Thoracic aorta (tissue), 2 donors: ENCODE results near the gene TFF3. TPM values are rescaled to one million over a fixed set of nuclear protein-coding genes. Genes with fewer than 3 reads are reported as not detected.

ENCODE experiments used
- ATAC-seq: fragments of 150-250 bp; one replicate; pipeline ENCODE4 v1.8.0; 2017; ENCODE audit warnings: low read depth; ENCODE audit not compliant: insufficient number of reproducible peaks, low FRiP score
- DNase-seq: peaks from one replicate; pipeline ENCODE4 v3.0.0-alpha.2; 2020; ENCODE audit warnings: low spot score
- H3K27ac ChIP-seq, 2 donors: fragments of 200-600 bp; sonication (generic); 1 replicate in 1 of 2; 2 replicates in 1 of 2; pipeline ENCODE4 v1.5.1; 2016; ENCODE audit warnings: mild to moderate bottlenecking in 2 of 2, moderate library complexity in 2 of 2
- H3K27me3 ChIP-seq: fragments of 200-600 bp; sonication (generic); replicated peaks from 2 replicates; pipeline ENCODE4 v1.6.0; 2016; ENCODE audit warnings: mild to moderate bottlenecking; ENCODE audit not compliant: insufficient read depth
- H3K36me3 ChIP-seq: fragments of 200-600 bp; sonication (generic); one replicate; pipeline ENCODE4 v1.5.1; 2016
- H3K4me1 ChIP-seq, 2 donors: fragments of 200-600 bp; sonication (generic); 1 replicate in 1 of 2; 2 replicates in 1 of 2; pipeline versions ENCODE4 v1.5.1 to v1.6.0; 2016; ENCODE audit warnings: low read depth in 2 of 2, mild to moderate bottlenecking in 1 of 2; ENCODE audit not compliant: control insufficient read depth in 1 of 2
- H3K4me3 ChIP-seq: fragments of 200-600 bp; sonication (generic); 2 replicates; pipeline ENCODE4 v1.5.1; 2016; ENCODE audit warnings: mild to moderate bottlenecking
- H3K9me3 ChIP-seq: fragments of 200-600 bp; sonication (generic); 2 replicates; pipeline ENCODE4 v1.5.1; 2016
- CTCF ChIP-seq: fragments of 200-600 bp; sonication (generic); IDR thresholded peaks from one replicate; pipeline ENCODE4 v1.5.1; 2019; ENCODE audit warnings: antibody characterized with exemption
- total RNA-seq, 2 donors: library from RNA; depleted of rRNA; stranded (reverse); fragments of >200 nt; gene quantifications; one replicate each; pipeline versions ENCODE4 v1.1.0 to v1.2.3, GENCODE V29; 2016

The TFF3 gene
- total RNA-seq, 2 donors from 2014 or later, result 3.2 TPM; not detected in 1

GRCh38 chr21:42282715-42283114 is 32.5 kb downstream of the TFF3 start:
- ATAC-seq, result no peak
- H3K36me3 ChIP-seq, result no peaks in the 10 kb centered on the region
- no peak for DNase-seq

GRCh38 chr21:42282021-42282420 is 33.2 kb downstream of the TFF3 start:
- H3K9me3 ChIP-seq, result no peaks in the 10 kb centered on the region
- no peak for ATAC-seq
- H3K27ac ChIP-seq, result no peak overlapping the region
- no peaks in the 10 kb centered on the region for H3K4me1 ChIP-seq
- no peak overlapping the region for H3K4me3 ChIP-seq
- no peak for TF ChIP-seq CTCF
- H3K27me3 ChIP-seq, result no peaks in the 10 kb centered on the region
- H3K36me3 ChIP-seq, result no peaks in the 10 kb centered on the region
- no peak for DNase-seq

More at GRCh38 chr21:42282715-42283114, 32.5 kb downstream of the TFF3 start:
- TF ChIP-seq CTCF, result no peak
- no peak overlapping the region for H3K27ac ChIP-seq
- H3K4me1 ChIP-seq, result no peaks in the 10 kb centered on the region
- no peaks in the 10 kb centered on the region for H3K9me3 ChIP-seq
- no peak overlapping the region for H3K4me3 ChIP-seq
- no peaks in the 10 kb centered on the region for H3K27me3 ChIP-seq

- no peak for TF ChIP-seq CTCF
- ATAC-seq (no peak), DNase-seq (no peak)
- no peak overlapping the region for H3K27ac ChIP-seq
- no peaks in the 10 kb centered on the region for H3K4me1 ChIP-seq
- H3K27me3 ChIP-seq, result no peaks in the 10 kb centered on the region
- H3K36me3 ChIP-seq, result no peaks in the 10 kb centered on the region
- no peaks in the 10 kb centered on the region for H3K9me3 ChIP-seq
- H3K4me3 ChIP-seq, result no peak overlapping the region
These were observed 34.0 kb downstream of the TFF3 start for GRCh38 chr21:42281181-42281680.

DNA sequence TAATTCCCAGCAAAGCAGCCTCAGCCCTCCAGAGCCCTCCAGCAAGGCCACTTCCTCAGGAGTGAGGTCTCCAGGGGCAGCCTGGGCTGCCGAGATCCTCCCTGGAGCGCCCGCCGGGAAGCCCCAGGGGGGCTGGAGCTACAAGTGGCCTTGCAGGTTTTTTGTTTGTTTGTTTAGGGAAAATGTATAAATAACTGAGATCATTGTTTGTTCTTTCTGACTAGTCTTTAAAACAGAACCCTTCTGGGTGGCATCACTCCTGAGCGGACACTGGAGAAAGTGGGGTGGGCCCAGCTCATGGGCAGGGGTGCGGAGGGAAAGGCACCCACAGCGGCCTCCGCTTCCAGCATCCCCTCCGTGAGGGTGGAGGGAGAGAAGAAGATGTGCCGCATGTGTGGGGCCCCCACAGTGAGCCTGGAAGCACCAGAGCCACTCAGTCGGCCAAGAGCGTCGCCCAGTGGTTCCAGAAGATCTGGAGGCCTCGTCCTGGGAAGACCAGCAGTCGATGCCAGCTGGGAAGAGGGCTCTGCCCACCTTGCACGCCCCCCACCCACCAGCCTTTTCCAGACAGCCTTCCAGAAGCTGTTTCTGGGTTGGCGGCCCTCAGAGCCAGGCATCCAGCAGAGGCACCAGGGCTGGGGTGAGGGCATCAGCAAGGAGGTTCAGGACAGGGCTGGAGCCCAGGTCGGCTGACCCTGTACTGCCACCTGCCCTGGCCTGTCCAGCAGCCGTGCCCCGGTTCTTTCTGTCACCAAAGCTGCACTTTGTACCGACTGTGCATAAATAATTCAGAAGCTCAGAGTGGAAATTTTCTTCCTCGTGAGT is 34.6 kb downstream of the TFF3 start:
- Histone ChIP-seq H3K4me1 (no peaks in the 10 kb centered on the region), H3K36me3 (no peaks in the 10 kb centered on the region), H3K27me3 (no peaks in the 10 kb centered on the region), H3K9me3 (no peaks in the 10 kb centered on the region), H3K4me3 (no peak overlapping the region), H3K27ac (no peak overlapping the region)
- TF ChIP-seq CTCF, result no peak
- DNase-seq (no peak), ATAC-seq (no peak)

DNA sequence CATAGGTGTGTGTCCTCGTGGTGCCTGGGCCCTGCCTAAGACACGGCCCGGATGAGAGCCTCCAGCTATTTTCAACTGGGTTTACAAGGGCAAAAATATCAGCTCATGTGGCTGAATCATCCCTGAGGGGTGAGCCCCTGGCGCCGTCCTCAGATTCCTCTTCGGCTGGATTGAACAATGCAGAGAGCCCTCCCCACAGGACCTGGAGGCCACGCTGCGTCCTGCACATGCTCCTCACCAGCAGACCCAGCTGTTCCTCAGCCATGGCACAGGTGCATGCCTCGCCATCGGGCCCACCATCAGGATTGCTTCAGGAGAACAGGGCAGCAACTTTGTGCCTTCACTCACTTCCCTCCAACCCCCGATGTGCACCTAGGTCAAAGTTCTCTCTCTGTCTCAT is 35.3 kb downstream of the TFF3 start:
- DNase-seq (no peak), ATAC-seq (no peak)
- Histone ChIP-seq H3K9me3 (no peaks in the 10 kb centered on the region), H3K36me3 (no peaks in the 10 kb centered on the region), H3K4me1 (no peaks in the 10 kb centered on the region), H3K27ac (no peak overlapping the region), H3K27me3 (no peaks in the 10 kb centered on the region), H3K4me3 (no peak overlapping the region)
- no peak for TF ChIP-seq CTCF
